Keratinocyte (primary cell): Measurements from ENCODE around the gene MMAB. TPM values are rescaled to one million over a fixed set of nuclear protein-coding genes. Genes with fewer than 3 reads are reported as not detected.
A peak's percentile ranks its signal among the peaks of the same experiment; 100 is the strongest.

ENCODE experiments used
- DNase-seq: peaks from one replicate; pipeline ENCODE4 v3.0.0-alpha.2; 2011; ENCODE audit warnings: low read depth, missing footprints, low spot score
- FAIRE-seq: peaks from 2 replicates; lab custom pipeline; 2011; peaks lifted over from hg19 to GRCh38; lab: Jason Lieb, UNC
- H2AFZ ChIP-seq: 2 replicates; pipeline ENCODE4 v1.6.0; 2012; ENCODE audit warnings: low read length, control low read depth, inconsistent platforms; ENCODE audit not compliant: control insufficient read depth
- H3K27ac ChIP-seq: 2 replicates; pipeline ENCODE4 v1.5.1; 2011; ENCODE audit warnings: low read length; ENCODE audit not compliant: control insufficient read depth, insufficient read depth
- H3K27me3 ChIP-seq: 3 replicates; pipeline ENCODE4 v1.6.0; 2011; ENCODE audit warnings: low read length; ENCODE audit not compliant: control insufficient read depth, insufficient read depth; ENCODE audit errors: extremely low read depth
- H3K36me3 ChIP-seq, 2 experiments: 2 replicates in 1 of 2; 3 replicates in 1 of 2; pipeline ENCODE4 v1.5.1; 2011; ENCODE audit warnings: low read length in 2 of 2, mild to moderate bottlenecking in 1 of 2; ENCODE audit not compliant: control insufficient read depth in 2 of 2, insufficient read depth in 2 of 2; ENCODE audit errors: extremely low read depth in 1 of 2
- H3K4me1 ChIP-seq: 3 replicates; pipeline ENCODE4 v1.5.1; 2011; ENCODE audit warnings: low read length; ENCODE audit not compliant: control insufficient read depth, insufficient read depth; ENCODE audit errors: extremely low read depth
- H3K4me2 ChIP-seq: 3 replicates; pipeline ENCODE4 v1.6.0; 2011; ENCODE audit warnings: low read depth, low read length; ENCODE audit not compliant: control insufficient read depth, insufficient read depth; ENCODE audit errors: extremely low read depth
- H3K4me3 ChIP-seq, 3 experiments: fragments of 200-600 bp in 1 of 3; sonication (generic) in 1 of 3; 2 replicates in 2 of 3; 3 replicates in 1 of 3; pipeline ENCODE4 v1.5.1; 2011 to 2016; ENCODE audit warnings: low read length in 3 of 3, mild to moderate bottlenecking in 3 of 3, control low read depth in 2 of 3, inconsistent platforms in 1 of 3, low read depth in 1 of 3, mixed read lengths in 1 of 3, mixed run types in 1 of 3, moderate library complexity in 1 of 3; ENCODE audit not compliant: control insufficient read depth in 2 of 3, insufficient read depth in 2 of 3; ENCODE audit errors: extremely low read depth in 1 of 3
- H3K79me2 ChIP-seq: 2 replicates; pipeline ENCODE4 v1.6.0; 2012; ENCODE audit warnings: low read length; ENCODE audit not compliant: control insufficient read depth, insufficient read depth
- H3K9ac ChIP-seq: 3 replicates; pipeline ENCODE4 v1.6.0; 2011; ENCODE audit warnings: low read length; ENCODE audit not compliant: control insufficient read depth, insufficient read depth; ENCODE audit errors: extremely low read depth
- H3K9me1 ChIP-seq: 3 replicates; pipeline ENCODE4 v1.6.0; 2011; ENCODE audit warnings: low read length; ENCODE audit not compliant: control insufficient read depth, insufficient read depth; ENCODE audit errors: extremely low read depth
- H3K9me3 ChIP-seq: 2 replicates; pipeline ENCODE4 v1.5.1; 2012; ENCODE audit warnings: low read depth, low read length; ENCODE audit not compliant: control insufficient read depth
- H4K20me1 ChIP-seq: 3 replicates; pipeline ENCODE4 v1.6.0; 2011; ENCODE audit warnings: low read length; ENCODE audit not compliant: control insufficient read depth, insufficient read depth; ENCODE audit errors: extremely low read depth
- EZH2 ChIP-seq: IDR thresholded peaks from one replicate; pipeline ENCODE4 v1.6.1; 2012; ENCODE audit warnings: inconsistent platforms, mild to moderate bottlenecking, low read length, moderate library complexity
- dilution Hi-C: fragments of 300-500 bp; cut with MboI; formaldehyde crosslinking; loops from one replicate; pipeline ENCODE4 v1.7.0; 2020; ENCODE audit warnings: low sequenced_read_pairs; ENCODE audit not compliant: extremely low pct_ligation_motif_present
- polyA minus RNA-seq, 3 experiments: library from RNA; depleted of rRNA, polyadenylated mRNA; stranded (reverse); fragments of >200 nt; gene quantifications; 1 replicate in 1 of 3; 2 replicates in 1 of 3; 3 replicates in 1 of 3; pipeline ENCODE4 v1.2.3, GENCODE V29; 2011
- polyA plus RNA-seq, 5 experiments: library from polyadenylated mRNA; depleted of rRNA in 3 of 5; stranded (reverse) in 3 of 5; stranded (forward) in 1 of 5; unstranded in 1 of 5; fragments of >200 nt; gene quantifications; 1 replicate in 1 of 5; 2 replicates in 3 of 5; 3 replicates in 1 of 5; pipeline versions ENCODE4 v1.2.1 to v1.2.3, GENCODE V29; 2011 to 2012; ENCODE audit warnings: missing spikeins in 2 of 5, low read depth in 1 of 5, low replicate concordance in 1 of 5
- TF ChIP-seq, protein P1 (sequence below), 3 experiments: IDR thresholded peaks in 1 of 3; conservative IDR thresholded peaks in 1 of 3; optimal IDR thresholded peaks in 1 of 3; 2 replicates in 2 of 3; 3 replicates in 1 of 3; pipeline versions ENCODE3 to v1.5.1; 2011; ENCODE audit warnings: low read length in 3 of 3, mild to moderate bottlenecking in 3 of 3, moderate library complexity in 2 of 3, control low read depth in 1 of 3, inconsistent platforms in 1 of 3; ENCODE audit not compliant: insufficient read depth in 2 of 3; ENCODE audit errors: extremely low read depth in 1 of 3

The MMAB gene
- polyA plus RNA-seq: 29.4 to 38.6 TPM (median 30.6 TPM) in 3 replicates
- polyA plus RNA-seq (2011; ENCODE audit: low read depth): 8.1 TPM
- 21.3 and 28.5 TPM in 2 replicates for polyA plus RNA-seq (2011; cell fraction: cytosol; rRNA removed)
- 25.5 and 26.0 TPM in 2 replicates for polyA plus RNA-seq (2011; cell fraction: nucleus; rRNA removed)
- polyA plus RNA-seq (2012; ENCODE audit: low replicate concordance): 23.7 and 51.0 TPM in 2 replicates
- polyA minus RNA-seq: 22.8 to 27.4 TPM (median 23.3 TPM) in 3 replicates
- polyA minus RNA-seq (2011; cell fraction: cytosol; rRNA and poly(A)+ RNA removed): 33.8 TPM
- 6.0 and 12.6 TPM in 2 replicates for polyA minus RNA-seq (2011; cell fraction: nucleus; rRNA and poly(A)+ RNA removed)

DNA sequence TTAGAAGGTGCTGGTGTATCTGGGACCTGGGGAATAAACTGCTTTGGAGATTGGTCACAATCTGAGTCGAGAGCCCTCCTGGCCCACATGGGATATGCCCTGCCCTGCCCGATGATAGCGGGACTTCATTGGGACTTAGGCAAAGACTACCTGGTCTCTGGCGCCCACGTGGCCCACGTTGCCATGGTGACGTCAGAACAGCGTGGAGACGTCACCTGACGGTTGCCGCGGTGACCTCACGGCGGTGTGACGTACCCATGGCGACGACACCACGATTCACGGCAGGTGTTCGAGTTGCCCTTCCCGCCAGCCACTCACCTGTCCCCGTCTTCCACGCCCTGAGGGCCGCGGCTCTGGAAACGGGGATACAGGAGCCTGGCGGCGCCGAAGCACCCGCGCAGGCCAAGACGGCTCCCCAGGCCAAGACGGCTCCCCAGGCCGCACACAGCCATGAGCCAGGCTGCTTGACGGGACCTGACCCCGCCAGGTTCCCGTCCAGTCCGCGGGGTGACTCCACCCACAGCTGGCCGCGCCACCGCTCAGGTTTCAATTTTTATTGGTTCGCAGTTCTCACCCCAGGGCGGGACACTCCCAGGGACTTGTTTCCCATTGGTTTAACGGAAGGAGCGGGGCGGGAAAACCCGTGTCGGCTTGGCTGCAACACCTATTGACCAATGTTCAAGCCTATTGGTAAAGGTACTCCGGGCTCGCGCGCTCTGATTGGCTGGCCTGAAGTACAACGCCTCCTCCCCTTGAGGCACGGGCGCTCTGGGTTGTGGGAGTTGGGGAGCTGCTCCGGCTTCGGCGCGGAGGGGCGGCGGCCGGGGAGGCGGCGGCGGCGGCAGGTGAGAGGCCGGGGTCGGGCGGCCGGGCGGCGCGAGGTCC lies at the start of gene MMAB, which contains the start of gene MVK:
TSS of gene MMAB (minus strand) at position 476 of the 885 bp plus-strand sequence. CDS start at position 452, 24 bp downstream.
TSS of gene MVK (plus strand) at position 766 of the 885 bp plus-strand sequence. CDS start 1,029 bp downstream, outside the sequence.
- no peaks in the 10 kb centered on the region for H3K27me3 ChIP-seq
- peak within 1 kb of the TSS; percentile 75 for H2AFZ ChIP-seq
- H3K4me3 ChIP-seq: peak within 1 kb of the TSS; percentile 59 to 78 (median 72)
- peak; percentile 98 for DNase-seq
- TF ChIP-seq, protein P1, sequence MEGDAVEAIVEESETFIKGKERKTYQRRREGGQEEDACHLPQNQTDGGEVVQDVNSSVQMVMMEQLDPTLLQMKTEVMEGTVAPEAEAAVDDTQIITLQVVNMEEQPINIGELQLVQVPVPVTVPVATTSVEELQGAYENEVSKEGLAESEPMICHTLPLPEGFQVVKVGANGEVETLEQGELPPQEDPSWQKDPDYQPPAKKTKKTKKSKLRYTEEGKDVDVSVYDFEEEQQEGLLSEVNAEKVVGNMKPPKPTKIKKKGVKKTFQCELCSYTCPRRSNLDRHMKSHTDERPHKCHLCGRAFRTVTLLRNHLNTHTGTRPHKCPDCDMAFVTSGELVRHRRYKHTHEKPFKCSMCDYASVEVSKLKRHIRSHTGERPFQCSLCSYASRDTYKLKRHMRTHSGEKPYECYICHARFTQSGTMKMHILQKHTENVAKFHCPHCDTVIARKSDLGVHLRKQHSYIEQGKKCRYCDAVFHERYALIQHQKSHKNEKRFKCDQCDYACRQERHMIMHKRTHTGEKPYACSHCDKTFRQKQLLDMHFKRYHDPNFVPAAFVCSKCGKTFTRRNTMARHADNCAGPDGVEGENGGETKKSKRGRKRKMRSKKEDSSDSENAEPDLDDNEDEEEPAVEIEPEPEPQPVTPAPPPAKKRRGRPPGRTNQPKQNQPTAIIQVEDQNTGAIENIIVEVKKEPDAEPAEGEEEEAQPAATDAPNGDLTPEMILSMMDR (optimal IDR thresholded peaks at IDR 0.05 in 1 of 3, IDR thresholded peaks at IDR 0.05 in 1 of 3, conservative IDR thresholded peaks at IDR 0.05 in 1 of 3; ENCODE audit: extremely low read depth in 1 of 3, insufficient read depth in 2 of 3, low read length in 3 of 3): no peak
- no peak for TF ChIP-seq EZH2
- peaks cover 17% of the 10 kb centered on the region for H3K4me1 ChIP-seq
- H3K27ac ChIP-seq: peak within 1 kb of the TSS; percentile 66
- peak within 1 kb of the TSS; percentile 93 for H3K4me2 ChIP-seq
- peaks cover 21% of the 10 kb centered on the region for H3K79me2 ChIP-seq
- H3K9me1 ChIP-seq: no peaks in the 10 kb centered on the region
- H4K20me1 ChIP-seq: no peaks in the 10 kb centered on the region
- H3K9me3 ChIP-seq: no peaks in the 10 kb centered on the region
- FAIRE-seq: peak; percentile 76
- dilution Hi-C loops: no loop called here
- peaks cover 18 to 21% of the 10 kb centered on the region in 2 experiments for H3K36me3 ChIP-seq
- peak within 1 kb of the TSS; percentile 77 for H3K9ac ChIP-seq

DNA sequence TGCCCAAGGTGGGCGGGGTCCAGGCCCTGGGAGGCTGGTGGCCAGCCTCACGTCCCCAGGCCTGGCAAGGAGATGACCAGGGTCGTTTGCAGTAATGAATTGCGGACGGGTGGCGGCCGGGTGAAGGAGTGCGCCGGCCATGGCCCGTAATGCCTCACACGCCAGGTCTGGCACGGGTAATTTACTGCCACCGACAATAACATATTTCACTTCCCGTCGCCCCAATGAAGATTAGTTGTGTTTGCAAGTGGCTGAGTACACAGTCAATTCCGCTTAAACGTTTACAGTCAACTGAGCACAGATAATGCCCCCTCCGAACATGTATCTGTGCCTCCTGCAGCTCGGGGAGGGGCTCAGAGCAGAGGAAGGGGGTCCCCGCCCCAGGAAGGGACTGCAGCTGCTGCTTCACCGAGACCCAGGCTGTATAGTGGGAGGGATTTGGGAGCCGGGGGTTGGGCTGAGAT lies 48.6 kb upstream of the MMAB start:
- H3K36me3 ChIP-seq: no peaks in the 10 kb centered on the region
- no peaks in the 10 kb centered on the region for H3K9me1 ChIP-seq
- no peaks in the 10 kb centered on the region for H3K9me3 ChIP-seq
- TF ChIP-seq, protein P1 (optimal IDR thresholded peaks at IDR 0.05 in 1 of 3, IDR thresholded peaks at IDR 0.05 in 1 of 3, conservative IDR thresholded peaks at IDR 0.05 in 1 of 3; ENCODE audit: extremely low read depth in 1 of 3, insufficient read depth in 2 of 3, low read length in 3 of 3): no peak
- TF ChIP-seq EZH2: peak; percentile 55
- no peak overlapping the region for H3K4me3 ChIP-seq
- no peak for DNase-seq
- peak overlapping the region; percentile 26 for H2AFZ ChIP-seq
- H4K20me1 ChIP-seq: no peaks in the 10 kb centered on the region
- H3K4me2 ChIP-seq: no peak overlapping the region
- H3K79me2 ChIP-seq: no peaks in the 10 kb centered on the region
- H3K27ac ChIP-seq: no peak overlapping the region
- no peak overlapping the region for H3K9ac ChIP-seq
- no peaks in the 10 kb centered on the region for H3K4me1 ChIP-seq
- FAIRE-seq: no peak
- dilution Hi-C loops: no loop called here
- peaks cover 23% of the 10 kb centered on the region for H3K27me3 ChIP-seq
